Epidermal melanocyte (primary cell): ENCODE measurements around the gene GALNS.
"Not testable (repeated sequence)": the region's sequence is repeated elsewhere in the genome, so short reads cannot be mapped to it uniquely, and the experiment has no call there.

ENCODE experiments used
- DNase-seq: peaks from one replicate; pipeline ENCODE4 v3.0.0; 2011; ENCODE audit warnings: low spot score; ENCODE audit not compliant: insufficient read length

GALNS gene

DNA sequence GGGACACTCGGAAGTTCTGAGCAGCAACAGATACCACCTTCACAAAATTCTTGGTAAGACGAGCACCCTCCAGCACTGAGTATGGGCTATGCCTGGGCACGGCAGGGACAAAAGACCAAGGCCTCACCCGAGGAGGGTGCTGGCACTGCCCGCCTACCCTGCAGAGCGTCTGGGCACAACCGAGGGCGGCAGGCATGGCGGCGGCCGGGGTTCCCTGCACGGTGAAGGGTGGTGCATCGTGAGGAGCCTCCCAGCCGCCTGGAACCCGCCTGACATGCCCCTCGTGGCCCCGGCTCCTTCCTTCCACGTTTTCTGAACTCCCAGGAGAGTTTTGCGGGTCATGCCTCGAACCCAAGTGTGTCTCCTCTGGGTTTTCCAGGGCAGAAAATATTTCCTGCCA lies 18.9 kb downstream of the GALNS start:
- DNase-seq = no peak

- no peak for DNase-seq
Measured at GRCh38 chr16:88836791-88837190, 20.0 kb downstream of the GALNS start.

DNA sequence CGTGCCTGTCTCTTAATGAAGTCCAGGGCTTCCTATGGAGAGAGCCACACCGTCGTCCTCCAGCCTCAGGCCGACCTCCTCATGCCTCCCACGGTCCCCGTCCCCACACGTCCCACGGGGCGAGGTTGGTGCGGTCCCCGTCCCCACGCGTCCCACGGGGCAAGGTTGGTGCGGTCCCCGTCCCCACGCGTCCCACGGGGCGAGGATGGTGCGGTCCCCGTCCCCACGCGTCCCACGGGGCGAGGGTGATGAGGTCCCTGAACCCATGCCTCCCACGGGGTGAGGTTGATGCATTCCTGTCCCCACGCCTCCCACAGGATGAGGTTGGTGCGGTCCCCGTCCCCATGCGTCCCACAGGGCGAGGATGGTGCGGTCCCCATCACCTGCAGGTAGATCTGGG lies 20.9 kb downstream of the GALNS start:
- DNase-seq = no peak

GRCh38 chr16:88835383-88835782 lies 21.4 kb downstream of the GALNS start:
- no peak for DNase-seq

GRCh38 chr16:88834670-88835069 lies 22.1 kb downstream of the GALNS start:
- no peak for DNase-seq

DNA sequence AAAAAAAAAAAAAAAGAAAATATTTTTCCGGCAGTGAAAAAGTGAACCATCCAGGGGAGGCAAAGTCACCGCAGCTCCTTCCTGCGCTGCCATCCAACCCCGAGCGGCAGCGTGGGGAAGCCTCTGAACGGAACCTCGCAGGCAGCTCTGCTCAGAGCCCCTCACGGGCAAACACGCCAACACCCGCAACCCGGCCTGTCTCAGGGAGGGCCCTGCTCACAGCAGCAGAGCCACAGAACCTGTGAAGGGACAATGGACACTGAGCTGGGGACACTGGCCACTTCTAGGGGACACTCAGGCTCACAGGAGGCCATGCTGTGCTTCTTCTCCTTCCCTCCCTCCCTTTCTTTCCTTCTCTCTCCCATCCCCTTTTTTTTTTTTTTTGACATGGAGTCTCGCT lies 23.7 kb downstream of the GALNS start:
- DNase-seq = no peak

- DNase-seq = no peak
Measured at GRCh38 chr16:88831838-88832237, 24.9 kb downstream of the GALNS start.

- no peak for DNase-seq
Measured at GRCh38 chr16:88830783-88831182, 26.0 kb downstream of the GALNS start.

DNA sequence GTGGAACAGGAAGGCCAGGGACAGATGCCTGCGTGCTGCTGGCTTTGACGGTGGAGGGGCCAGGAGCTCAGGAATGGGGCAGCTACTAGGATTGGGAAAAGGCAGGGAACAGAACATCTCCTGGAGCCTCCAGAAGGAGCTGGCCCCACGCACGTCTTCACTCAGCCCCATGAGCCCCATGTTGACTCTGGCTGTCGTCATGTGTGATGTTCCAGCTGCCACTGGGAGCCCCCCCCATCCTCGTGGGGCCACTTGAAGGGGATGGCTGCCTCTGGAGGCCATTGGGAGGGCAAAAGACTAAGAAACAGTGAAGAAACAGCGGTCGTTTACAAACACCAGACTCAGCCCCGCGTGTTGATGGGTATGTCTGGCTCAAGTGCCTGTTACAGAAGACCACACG lies 26.5 kb downstream of the GALNS start:
- DNase-seq = no peak

- no peak for DNase-seq
Measured at GRCh38 chr16:88828711-88829110, 28.0 kb downstream of the GALNS start.

DNA sequence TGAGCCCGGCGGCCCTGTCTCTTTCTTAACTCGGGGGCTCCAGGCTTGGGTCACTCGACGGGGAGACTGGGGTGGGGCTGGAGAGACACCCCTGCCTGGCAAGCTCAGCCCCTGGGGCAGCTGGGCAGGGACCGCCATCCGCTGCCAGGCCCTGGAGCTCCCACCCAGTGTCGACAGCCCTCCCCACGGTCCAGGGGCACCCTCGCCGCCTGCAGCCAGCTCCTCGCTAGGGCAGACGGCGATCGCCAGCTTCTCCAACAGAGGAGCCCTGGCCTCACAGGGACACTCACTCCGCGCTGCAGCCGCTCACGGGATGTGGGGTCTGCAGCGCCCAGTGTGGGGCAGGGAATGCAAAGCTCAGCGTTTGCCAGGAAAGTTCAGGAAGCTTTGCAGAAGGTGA lies 29.0 kb downstream of the GALNS start:
- DNase-seq = no peak

DNA sequence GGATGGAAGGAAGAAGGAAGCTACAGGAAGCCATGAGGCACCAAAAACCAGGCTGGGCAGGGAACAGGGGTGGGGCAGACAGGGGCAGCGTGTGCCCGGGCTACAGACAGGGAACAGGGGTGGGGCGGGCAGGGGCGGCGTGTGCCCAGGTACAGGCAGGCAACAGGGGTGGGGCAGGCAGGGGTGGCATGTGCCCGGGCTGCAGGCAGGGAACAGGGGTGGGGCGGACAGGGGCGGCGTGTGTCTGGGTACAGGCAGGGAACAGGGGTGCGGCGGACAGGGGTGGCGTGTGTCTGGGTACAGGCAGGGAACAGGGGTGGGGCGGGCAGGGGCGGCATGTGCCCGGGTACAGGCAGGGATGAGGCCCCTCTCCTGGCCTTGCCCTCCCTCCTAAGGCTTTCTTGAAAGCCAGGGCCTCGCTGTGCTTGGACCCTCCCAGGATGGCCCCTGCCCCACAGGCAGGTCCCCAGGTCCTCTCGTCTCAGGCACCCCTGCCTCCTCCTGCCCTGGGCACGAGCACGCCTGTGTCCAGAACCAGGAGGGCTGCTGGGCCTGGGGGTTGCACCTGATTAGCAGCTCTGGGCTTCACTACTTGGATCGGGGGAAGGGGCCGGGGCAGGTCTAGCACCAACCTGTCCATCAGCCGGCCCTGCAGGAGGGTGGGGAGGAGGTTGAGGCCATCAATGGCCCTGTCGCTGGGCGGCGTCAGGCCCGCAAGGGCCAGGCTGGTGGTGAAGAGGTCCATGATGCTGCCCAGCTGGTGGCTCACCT lies 30.5 kb downstream of the GALNS start:
- DNase-seq = no peak

DNA sequence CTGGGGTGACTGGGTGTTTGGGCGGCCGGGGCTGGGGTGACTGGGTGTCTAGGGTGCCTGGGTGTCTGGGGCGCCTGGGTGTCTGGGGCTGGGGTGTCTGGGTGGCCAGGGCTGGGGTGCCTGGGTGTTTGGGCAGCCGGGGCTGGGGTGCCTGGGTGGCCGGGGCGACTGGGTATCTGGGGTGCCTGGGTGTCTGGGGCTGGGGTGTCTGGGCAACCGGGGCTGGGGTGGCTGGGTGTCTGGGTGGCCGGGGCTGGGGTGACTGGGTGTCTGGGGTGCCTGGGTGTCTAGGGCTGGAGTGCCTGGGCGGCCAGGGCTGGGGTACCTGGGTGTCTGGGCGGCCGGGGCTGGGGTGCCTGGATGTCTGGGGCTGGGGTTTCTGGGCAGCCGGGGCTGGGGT lies 31.6 kb downstream of the GALNS start:
- DNase-seq = no peak

DNA sequence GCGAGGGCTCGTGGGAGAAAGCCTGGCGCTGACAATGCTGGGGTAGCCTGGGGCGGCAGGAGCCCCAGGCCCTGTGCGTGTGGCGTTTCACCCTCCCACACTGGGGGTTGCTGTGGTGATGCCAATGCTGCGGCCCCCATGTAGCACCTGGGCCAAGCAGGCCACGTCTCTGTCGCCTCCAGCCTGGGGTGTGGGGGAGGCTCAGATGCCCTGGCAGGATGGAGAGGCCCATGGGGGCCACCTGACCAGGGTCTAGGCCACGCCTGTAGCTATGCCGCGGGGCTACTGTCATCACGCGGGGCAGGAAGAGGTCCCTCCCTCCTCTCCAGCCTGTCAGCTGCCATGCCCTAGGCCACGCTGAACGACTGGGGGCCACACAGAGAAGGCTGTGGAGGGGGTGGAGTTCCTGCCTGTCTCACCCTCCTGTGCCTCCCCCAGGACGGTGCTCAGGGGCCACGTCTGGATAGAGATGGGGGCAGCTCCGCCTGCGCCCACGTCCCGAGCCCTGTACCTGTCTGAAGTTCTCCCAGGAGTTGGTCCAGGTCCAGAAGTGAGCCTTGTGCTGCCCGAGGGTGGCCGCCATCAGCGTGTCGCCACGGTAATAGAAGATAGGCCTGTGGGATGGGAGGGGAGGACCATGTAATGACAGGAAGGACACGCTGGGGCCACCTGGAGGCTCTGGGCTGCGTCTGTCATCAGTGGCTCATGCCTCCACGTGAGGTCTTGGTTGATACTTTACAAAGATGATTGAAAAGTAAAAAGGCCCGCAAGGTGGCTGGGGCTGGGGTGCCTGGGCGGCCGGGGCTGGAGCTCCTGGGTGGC lies 32.3 kb downstream of the GALNS start:
- DNase-seq = no peak

DNA sequence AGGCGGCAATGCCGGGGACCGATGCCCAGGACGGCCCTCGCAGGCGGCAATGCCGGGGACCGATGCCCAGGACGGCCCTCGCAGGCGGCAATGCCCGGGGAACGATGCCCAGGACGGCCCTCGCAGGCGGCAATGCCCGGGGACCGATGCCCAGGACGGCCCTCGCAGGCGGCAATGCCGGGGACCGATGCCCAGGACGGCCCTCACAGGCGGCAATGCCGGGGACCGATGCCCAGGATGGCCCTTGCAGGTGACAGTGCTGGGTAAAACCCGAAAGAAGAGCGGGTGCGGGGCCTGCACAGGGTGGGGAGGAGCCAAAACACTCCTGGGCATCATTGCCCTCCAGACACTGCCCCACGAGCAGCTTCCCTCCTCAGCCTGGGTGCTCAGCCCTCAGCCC lies 33.1 kb downstream of the GALNS start:
- DNase-seq = not testable (repeated sequence)

- no peak for DNase-seq
Measured at GRCh38 chr16:88822281-88823040, 34.3 kb downstream of the GALNS start.

DNA sequence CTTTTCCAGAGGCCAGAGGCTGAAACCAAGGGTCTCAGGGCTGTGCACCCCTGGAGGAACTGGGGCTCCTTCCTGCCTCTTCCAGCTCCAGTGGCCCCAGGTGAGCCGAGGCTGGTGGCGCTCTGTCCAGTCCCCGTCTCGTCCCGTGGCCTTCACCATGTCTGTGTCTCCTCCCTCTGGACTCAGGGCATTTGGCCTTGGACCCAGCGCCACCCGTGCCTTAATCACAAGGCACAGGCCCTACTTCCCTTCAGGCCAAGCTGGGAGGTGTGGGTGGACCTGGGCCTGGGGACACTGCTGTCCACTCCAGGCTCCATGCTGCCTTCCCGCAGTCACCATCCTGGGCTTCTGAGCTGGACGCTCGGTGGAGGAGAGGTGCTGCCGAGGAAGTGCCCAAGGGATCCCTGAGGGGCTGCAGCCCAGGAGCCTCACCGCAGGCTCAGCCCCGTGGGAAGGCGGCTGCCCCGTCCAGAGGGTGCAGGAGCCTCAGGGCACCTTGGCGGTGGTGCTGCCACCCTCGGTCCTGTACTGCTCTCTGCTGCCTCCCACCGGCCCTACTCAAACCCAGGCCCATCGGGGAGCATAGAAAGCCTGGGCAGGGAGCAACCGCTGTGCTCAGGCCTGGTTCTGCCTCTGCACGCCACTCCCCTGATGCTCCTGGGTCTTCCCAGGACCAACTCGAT lies 35.4 kb downstream of the GALNS start:
- no peak for DNase-seq

DNA sequence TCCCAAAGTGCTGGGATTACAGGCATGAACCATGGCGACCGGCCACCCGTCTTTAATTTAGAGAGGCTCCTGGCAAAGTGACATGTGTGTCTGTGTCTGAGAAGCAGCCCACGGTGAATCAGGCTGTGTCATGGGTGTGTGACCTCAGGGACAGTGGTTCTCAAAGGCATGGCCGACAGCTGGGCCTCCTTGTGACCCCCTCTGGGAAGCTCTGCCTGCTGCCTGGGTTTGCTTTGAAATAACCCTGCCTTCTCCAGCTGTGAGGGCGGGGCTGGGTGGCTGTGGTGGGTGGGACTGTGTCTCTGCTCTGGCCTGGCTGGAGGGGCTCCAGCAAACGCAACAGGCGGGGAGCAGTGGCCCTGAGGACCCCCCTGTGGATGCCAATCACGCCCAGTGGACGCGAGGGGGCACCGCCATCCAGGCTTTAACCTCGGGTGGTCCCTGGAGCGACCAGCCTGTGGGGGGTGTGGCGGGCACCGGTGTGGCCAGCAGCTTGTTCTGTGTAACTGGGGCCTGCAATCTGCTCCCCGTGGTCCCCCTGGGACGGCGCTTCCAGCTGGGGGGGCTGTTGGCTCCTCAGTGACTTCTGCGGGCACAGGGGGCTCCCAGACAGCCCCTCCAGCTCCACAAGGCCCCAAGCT lies 36.2 kb downstream of the GALNS start:
- no peak for DNase-seq

- no peak for DNase-seq
Measured at GRCh38 chr16:88819126-88819525, 37.6 kb downstream of the GALNS start.

DNA sequence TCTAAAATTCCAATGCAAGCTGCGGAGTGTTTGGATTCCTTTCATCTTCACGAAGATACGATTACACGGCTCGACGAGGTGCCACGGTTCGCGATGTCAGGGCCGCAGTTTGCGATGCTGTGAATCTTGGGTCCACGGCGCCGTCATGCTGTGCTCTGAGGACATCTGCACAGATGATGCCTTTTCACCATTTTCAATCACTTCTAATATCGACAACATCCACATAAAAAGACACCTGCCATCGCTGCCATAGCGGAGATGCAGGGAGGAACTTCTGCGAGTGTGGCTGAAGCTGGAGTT lies 38.2 kb downstream of the GALNS start:
- DNase-seq = no peak
